Measurements from ENCODE around the gene SLC6A18.

Gene SLC6A18

DNA sequence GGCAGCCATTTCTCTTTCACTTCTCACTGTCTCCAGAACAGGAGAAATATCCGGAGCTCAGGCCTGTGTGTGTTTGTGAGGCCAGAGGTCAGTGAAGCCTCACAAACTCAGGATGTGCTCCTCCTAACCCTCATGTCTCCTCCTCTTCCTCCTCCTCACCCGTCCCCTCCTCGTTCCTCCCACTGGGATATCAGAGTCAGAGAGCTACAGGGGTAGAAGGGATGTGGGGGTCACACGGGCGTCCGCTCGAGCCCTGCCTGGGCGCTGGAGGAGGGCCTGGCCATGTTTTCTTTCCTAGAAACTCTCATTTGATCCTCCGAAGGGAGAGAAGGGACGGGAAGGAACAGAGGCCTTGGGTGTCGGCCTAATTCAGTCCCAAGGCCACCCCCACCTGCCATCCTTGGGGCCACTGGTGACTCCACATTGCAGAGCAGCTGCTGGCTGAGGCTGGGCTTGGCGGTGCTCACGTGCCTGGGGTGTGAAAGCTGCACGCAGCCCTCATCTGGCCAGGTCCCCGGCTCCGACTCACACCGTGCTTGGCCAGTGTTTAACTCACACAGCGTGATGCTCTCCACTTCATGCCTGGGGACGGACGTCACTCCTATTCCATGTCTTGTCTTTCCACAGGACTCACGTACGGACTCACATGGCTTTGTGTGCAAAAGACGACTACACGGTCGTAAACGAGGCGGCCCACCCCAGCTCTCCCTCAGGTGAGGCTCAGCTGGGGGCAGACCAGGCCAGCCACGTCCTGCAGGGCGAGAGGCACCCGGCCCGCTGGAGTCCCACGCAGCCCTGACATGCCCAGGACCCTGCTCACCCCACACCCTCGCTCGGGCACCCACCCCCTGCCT lies 46.4 kb upstream of the SLC6A18 start:
- no CpG with 5 or more reads among the region's 34 CpGs for WGBS (ENCODE audit: extremely low coverage, insufficient coverage, low lambda C conversion rate)
- H3K27me3 ChIP-seq (ENCODE audit: insufficient read depth, low read length, poor library complexity), result no peaks in the 10 kb centered on the region
- H2BK5ac ChIP-seq (ENCODE audit: low read length), result no peak overlapping the region
- H2BK15ac ChIP-seq (replicated peaks; ENCODE audit: low read depth), result no peak overlapping the region
- no peak for DNase-seq
- H3K9ac ChIP-seq (ENCODE audit: low read length), result no peak overlapping the region
- H3K23ac ChIP-seq (ENCODE audit: low read length), result no peak overlapping the region
- H4K5ac ChIP-seq (ENCODE audit: low read length), result no peak overlapping the region
- no peaks in the 10 kb centered on the region for H3K79me1 ChIP-seq (ENCODE audit: low read length)
- H3K4me2 ChIP-seq (ENCODE audit: low read length), result no peak overlapping the region
- no peak overlapping the region for H3K27ac ChIP-seq (ENCODE audit: low read depth, low read length)
- no peak overlapping the region for H4K8ac ChIP-seq (ENCODE audit: low read depth, low read length)
- no peaks in the 10 kb centered on the region for H3K79me2 ChIP-seq (ENCODE audit: control insufficient read depth, insufficient read depth, low read length)
- no peak overlapping the region for H3K4ac ChIP-seq (ENCODE audit: low read depth, low read length)
- H3K18ac ChIP-seq (ENCODE audit: low read length), result no peak overlapping the region
- no peak overlapping the region for H3K56ac ChIP-seq (ENCODE audit: low read length)
- H3K36me3 ChIP-seq (ENCODE audit: control insufficient read depth, insufficient read depth, low read length), result no peaks in the 10 kb centered on the region
- H3K4me3 ChIP-seq (ENCODE audit: low read length), result no peak overlapping the region
- H3K4me1 ChIP-seq (ENCODE audit: control insufficient read depth, low read depth, low read length), result no peaks in the 10 kb centered on the region
- H2BK120ac ChIP-seq (ENCODE audit: low read depth, low read length), result no peak overlapping the region
- no peak overlapping the region for H2AK5ac ChIP-seq (ENCODE audit: low read length)

DNA sequence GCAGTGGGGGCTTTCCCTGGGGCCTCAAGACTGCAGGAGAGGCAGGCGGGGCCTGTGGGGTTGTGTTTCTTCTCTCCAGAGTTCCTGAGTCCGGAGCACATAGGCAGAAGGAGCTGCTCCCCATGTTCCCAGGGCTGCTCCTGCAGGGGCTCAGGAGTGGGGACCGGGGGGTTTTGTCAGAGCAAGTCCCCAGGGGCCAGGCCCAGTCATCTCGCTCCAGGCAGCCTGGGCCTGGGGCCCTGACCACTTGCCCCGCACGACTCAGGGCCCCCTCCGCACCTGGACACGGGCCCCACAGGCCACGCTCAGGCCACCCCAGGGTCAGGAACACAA lies 45.8 kb upstream of the SLC6A18 start:
- Histone ChIP-seq H3K4ac (ENCODE audit: low read depth, low read length) (no peak overlapping the region), H2BK120ac (ENCODE audit: low read depth, low read length) (no peak overlapping the region), H2BK5ac (ENCODE audit: low read length) (no peak overlapping the region), H3K79me2 (ENCODE audit: control insufficient read depth, insufficient read depth, low read length) (no peaks in the 10 kb centered on the region), H3K9ac (ENCODE audit: low read length) (no peak overlapping the region), H2AK5ac (ENCODE audit: low read length) (no peak overlapping the region), H3K36me3 (ENCODE audit: control insufficient read depth, insufficient read depth, low read length) (no peaks in the 10 kb centered on the region), H3K23ac (ENCODE audit: low read length) (no peak overlapping the region), H3K4me1 (ENCODE audit: control insufficient read depth, low read depth, low read length) (no peaks in the 10 kb centered on the region), H3K27ac (ENCODE audit: low read depth, low read length) (no peak overlapping the region), H3K79me1 (ENCODE audit: low read length) (no peaks in the 10 kb centered on the region), H2BK15ac (replicated peaks; ENCODE audit: low read depth) (no peak overlapping the region), H3K4me2 (ENCODE audit: low read length) (no peak overlapping the region), H4K5ac (ENCODE audit: low read length) (no peak overlapping the region), H3K4me3 (ENCODE audit: low read length) (no peak overlapping the region), H3K27me3 (ENCODE audit: insufficient read depth, low read length, poor library complexity) (no peaks in the 10 kb centered on the region), H4K8ac (ENCODE audit: low read depth, low read length) (no peak overlapping the region), H3K18ac (ENCODE audit: low read length) (no peak overlapping the region), H3K56ac (ENCODE audit: low read length) (no peak overlapping the region)
- no CpG with 5 or more reads among the region's 9 CpGs for WGBS (ENCODE audit: extremely low coverage, insufficient coverage, low lambda C conversion rate)
- no peak for DNase-seq

DNA sequence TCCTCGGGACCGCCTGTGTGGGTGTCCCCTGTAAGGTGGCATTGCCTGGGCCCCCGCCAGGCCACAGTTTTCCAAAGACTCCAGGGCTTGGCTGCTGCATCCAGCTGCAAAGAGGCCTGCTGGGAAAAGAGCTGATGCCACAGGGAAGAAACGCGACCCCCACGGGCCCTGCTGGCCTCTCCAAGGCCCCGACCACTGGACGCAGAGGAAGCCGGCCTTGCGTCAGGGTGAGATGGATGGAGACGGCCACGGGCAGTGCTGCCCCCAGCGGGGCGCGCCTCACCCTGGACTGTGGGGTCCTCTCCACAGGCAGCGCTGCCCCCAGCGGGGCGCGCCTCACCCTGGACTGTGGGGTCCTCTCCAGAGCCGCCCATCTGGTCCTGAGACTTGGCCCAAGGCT lies 45.1 kb upstream of the SLC6A18 start:
- DNase-seq, result no peak
- no CpG with 5 or more reads among the region's 20 CpGs for WGBS (ENCODE audit: extremely low coverage, insufficient coverage, low lambda C conversion rate)
- H2BK5ac ChIP-seq (ENCODE audit: low read length), result no peak overlapping the region
- no peaks in the 10 kb centered on the region for H3K4me1 ChIP-seq (ENCODE audit: control insufficient read depth, low read depth, low read length)
- no peak overlapping the region for H3K9ac ChIP-seq (ENCODE audit: low read length)
- no peak overlapping the region for H3K4me3 ChIP-seq (ENCODE audit: low read length)
- H3K4me2 ChIP-seq (ENCODE audit: low read length), result no peak overlapping the region
- no peak overlapping the region for H4K8ac ChIP-seq (ENCODE audit: low read depth, low read length)
- no peak overlapping the region for H3K27ac ChIP-seq (ENCODE audit: low read depth, low read length)
- H2BK15ac ChIP-seq (replicated peaks; ENCODE audit: low read depth), result no peak overlapping the region
- no peaks in the 10 kb centered on the region for H3K79me1 ChIP-seq (ENCODE audit: low read length)
- H3K79me2 ChIP-seq (ENCODE audit: control insufficient read depth, insufficient read depth, low read length), result no peaks in the 10 kb centered on the region
- no peak overlapping the region for H2AK5ac ChIP-seq (ENCODE audit: low read length)
- no peak overlapping the region for H3K56ac ChIP-seq (ENCODE audit: low read length)
- H3K27me3 ChIP-seq (ENCODE audit: insufficient read depth, low read length, poor library complexity), result no peaks in the 10 kb centered on the region
- H4K5ac ChIP-seq (ENCODE audit: low read length), result no peak overlapping the region
- H3K23ac ChIP-seq (ENCODE audit: low read length), result no peak overlapping the region
- H2BK120ac ChIP-seq (ENCODE audit: low read depth, low read length), result no peak overlapping the region
- H3K36me3 ChIP-seq (ENCODE audit: control insufficient read depth, insufficient read depth, low read length), result no peaks in the 10 kb centered on the region
- H3K18ac ChIP-seq (ENCODE audit: low read length), result no peak overlapping the region
- H3K4ac ChIP-seq (ENCODE audit: low read depth, low read length), result no peak overlapping the region

DNA sequence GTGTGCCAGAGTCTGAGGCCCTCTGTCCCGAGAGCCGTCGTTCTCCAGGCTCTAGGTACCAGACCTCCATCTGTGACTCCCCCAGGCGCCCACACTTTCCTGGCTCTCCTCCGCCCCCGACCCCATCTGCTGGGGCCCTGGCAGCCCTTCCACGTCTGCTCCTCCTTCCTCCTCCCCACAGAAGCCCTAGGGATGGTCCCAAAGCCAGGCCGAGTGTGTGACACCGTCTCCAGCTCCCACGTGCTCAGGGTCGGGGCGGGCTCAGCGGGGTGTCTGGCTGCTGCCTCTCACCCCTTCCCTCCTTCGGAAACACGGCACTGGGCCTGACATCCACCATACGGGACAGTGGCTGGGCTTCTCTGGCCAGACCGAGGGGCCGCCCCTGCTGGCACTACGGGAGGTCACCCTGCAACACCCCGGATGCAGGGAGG lies 44.3 kb upstream of the SLC6A18 start:
- H3K56ac ChIP-seq (ENCODE audit: low read length), result no peak overlapping the region
- no peaks in the 10 kb centered on the region for H3K27me3 ChIP-seq (ENCODE audit: insufficient read depth, low read length, poor library complexity)
- H3K36me3 ChIP-seq (ENCODE audit: control insufficient read depth, insufficient read depth, low read length), result no peaks in the 10 kb centered on the region
- H3K4me1 ChIP-seq (ENCODE audit: control insufficient read depth, low read depth, low read length), result no peaks in the 10 kb centered on the region
- H3K4ac ChIP-seq (ENCODE audit: low read depth, low read length), result no peak overlapping the region
- no peak overlapping the region for H3K27ac ChIP-seq (ENCODE audit: low read depth, low read length)
- no peak for DNase-seq
- no peaks in the 10 kb centered on the region for H3K79me2 ChIP-seq (ENCODE audit: control insufficient read depth, insufficient read depth, low read length)
- H3K79me1 ChIP-seq (ENCODE audit: low read length), result no peaks in the 10 kb centered on the region
- no peak overlapping the region for H4K5ac ChIP-seq (ENCODE audit: low read length)
- no peak overlapping the region for H3K18ac ChIP-seq (ENCODE audit: low read length)
- no peak overlapping the region for H2AK5ac ChIP-seq (ENCODE audit: low read length)
- H3K4me2 ChIP-seq (ENCODE audit: low read length), result no peak overlapping the region
- WGBS (ENCODE audit: extremely low coverage, insufficient coverage, low lambda C conversion rate), result no CpG with 5 or more reads among the region's 20 CpGs
- H2BK15ac ChIP-seq (replicated peaks; ENCODE audit: low read depth), result no peak overlapping the region
- H3K9ac ChIP-seq (ENCODE audit: low read length), result no peak overlapping the region
- H3K4me3 ChIP-seq (ENCODE audit: low read length), result no peak overlapping the region
- H4K8ac ChIP-seq (ENCODE audit: low read depth, low read length), result no peak overlapping the region
- H2BK120ac ChIP-seq (ENCODE audit: low read depth, low read length), result no peak overlapping the region
- no peak overlapping the region for H2BK5ac ChIP-seq (ENCODE audit: low read length)
- H3K23ac ChIP-seq (ENCODE audit: low read length), result no peak overlapping the region

DNA sequence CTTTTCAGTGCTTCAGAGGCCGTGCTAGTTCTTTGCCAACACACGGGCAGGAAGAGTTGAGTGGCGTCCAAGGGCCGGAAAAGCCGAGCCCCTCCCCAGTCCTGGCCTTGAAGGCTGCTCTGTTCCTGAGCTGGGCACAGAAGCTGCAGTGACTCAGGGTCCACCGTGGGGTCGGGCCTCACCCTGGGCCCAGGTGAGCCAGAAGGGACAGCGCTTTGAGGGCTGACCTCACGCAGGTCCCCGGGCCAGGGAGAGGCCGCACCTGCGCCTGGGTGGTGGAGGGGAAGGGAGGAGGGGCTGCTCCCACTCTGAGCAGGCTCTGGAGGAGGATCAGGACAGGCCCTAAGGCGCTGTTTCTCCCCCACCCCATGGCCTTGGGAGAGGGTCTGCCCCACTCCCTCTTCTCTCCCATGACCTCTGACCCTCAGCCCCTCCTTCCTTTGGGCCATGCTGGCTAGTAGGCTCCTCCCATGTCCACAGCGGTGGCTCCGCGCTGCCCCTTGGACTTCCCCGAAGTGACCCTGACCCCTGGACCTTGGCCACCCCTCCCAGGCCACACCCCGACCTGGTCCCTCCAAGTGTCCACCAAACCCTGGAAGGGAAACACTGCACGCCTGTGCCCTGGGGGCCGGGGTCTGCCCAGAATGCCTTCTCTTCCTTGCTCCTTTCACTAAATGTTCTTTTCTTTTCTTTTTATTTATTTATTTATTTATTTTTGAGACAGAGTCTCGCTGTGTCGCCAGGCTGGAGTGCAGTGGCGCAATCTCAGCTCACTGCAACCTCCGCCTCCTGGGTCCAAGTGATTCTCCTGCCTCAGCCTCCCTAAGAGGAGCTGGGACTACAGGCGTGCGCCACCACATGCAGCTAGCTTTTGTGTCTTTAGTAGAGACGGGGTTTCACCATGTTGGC lies 43.5 kb upstream of the SLC6A18 start:
- no peak overlapping the region for H3K9ac ChIP-seq (ENCODE audit: low read length)
- H2AK5ac ChIP-seq (ENCODE audit: low read length), result no peak overlapping the region
- H2BK120ac ChIP-seq (ENCODE audit: low read depth, low read length), result no peak overlapping the region
- no peaks in the 10 kb centered on the region for H3K27me3 ChIP-seq (ENCODE audit: insufficient read depth, low read length, poor library complexity)
- no peak overlapping the region for H4K5ac ChIP-seq (ENCODE audit: low read length)
- no peaks in the 10 kb centered on the region for H3K79me1 ChIP-seq (ENCODE audit: low read length)
- WGBS (ENCODE audit: extremely low coverage, insufficient coverage, low lambda C conversion rate), result no CpG with 5 or more reads among the region's 27 CpGs
- H3K23ac ChIP-seq (ENCODE audit: low read length), result no peak overlapping the region
- H2BK5ac ChIP-seq (ENCODE audit: low read length), result no peak overlapping the region
- no peak overlapping the region for H3K56ac ChIP-seq (ENCODE audit: low read length)
- H3K27ac ChIP-seq (ENCODE audit: low read depth, low read length), result no peak overlapping the region
- H2BK15ac ChIP-seq (replicated peaks; ENCODE audit: low read depth), result no peak overlapping the region
- no peak overlapping the region for H3K4me3 ChIP-seq (ENCODE audit: low read length)
- H3K4me1 ChIP-seq (ENCODE audit: control insufficient read depth, low read depth, low read length), result no peaks in the 10 kb centered on the region
- H3K36me3 ChIP-seq (ENCODE audit: control insufficient read depth, insufficient read depth, low read length), result no peaks in the 10 kb centered on the region
- H3K4ac ChIP-seq (ENCODE audit: low read depth, low read length), result no peak overlapping the region
- DNase-seq, result no peak
- no peaks in the 10 kb centered on the region for H3K79me2 ChIP-seq (ENCODE audit: control insufficient read depth, insufficient read depth, low read length)
- H3K4me2 ChIP-seq (ENCODE audit: low read length), result no peak overlapping the region
- H4K8ac ChIP-seq (ENCODE audit: low read depth, low read length), result no peak overlapping the region
- no peak overlapping the region for H3K18ac ChIP-seq (ENCODE audit: low read length)
